ENCODE measurements around the gene SPTLC2. TPM values are rescaled to one million over a fixed set of nuclear protein-coding genes. Genes with fewer than 3 reads are reported as not detected.

The SPTLC2 gene
- total RNA-seq, 3 donors from 2014 or later (not counting 1 experiment from before 2014, with no cell fraction given): 35.2 to 58.6 (median 50.4) TPM

DNA sequence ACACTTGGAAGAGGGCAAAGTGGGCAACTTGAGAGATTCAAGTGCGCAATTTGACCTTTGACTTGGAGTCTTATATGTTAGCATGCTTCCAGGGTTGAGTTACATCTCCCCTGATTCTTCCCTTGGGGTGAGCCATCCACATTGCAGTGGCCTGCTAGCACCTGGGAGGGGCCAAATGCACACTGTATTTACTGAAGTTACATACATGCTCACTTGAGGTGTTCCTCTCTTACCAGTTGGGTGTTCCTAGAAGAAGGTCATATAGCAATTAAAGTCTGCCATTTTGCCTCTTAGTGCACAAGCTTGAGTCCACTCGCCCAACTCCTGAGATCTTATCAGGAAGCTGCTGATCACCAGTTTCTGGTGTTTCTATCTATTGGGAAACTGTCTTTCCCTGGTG is 13.7 kb upstream of the SPTLC2 start:
- no peak for DNase-seq
- no peaks in the 10 kb centered on the region for H3K9me3 ChIP-seq (ENCODE audit: control insufficient read depth, insufficient read depth, low read length)
- H3K4me3 ChIP-seq (ENCODE audit: low read length): no peak overlapping the region
- intact Hi-C loops (cut with micrococcal nuclease): no loop called here
- TF ChIP-seq CTCF (IDR thresholded peaks at IDR 0.05): no peak
- H3K4me1 Mint-ChIP-seq: no peaks in the 10 kb centered on the region
- H3K9me3 Mint-ChIP-seq: no peaks in the 10 kb centered on the region
- no peaks in the 10 kb centered on the region for H3K4me1 ChIP-seq (ENCODE audit: control insufficient read depth, insufficient read depth, low read length)
- 62% methylated on average over 2 of the region's 2 CpGs for WGBS (ENCODE audit: insufficient coverage)
- peaks cover 0 to 11% of the 10 kb centered on the region in 2 donors for H3K27me3 Mint-ChIP-seq (ENCODE audit: low read depth in 2 of 2)
- no peak overlapping the region for H3K27ac Mint-ChIP-seq
- no peak overlapping the region for H3K4me3 Mint-ChIP-seq
- no peaks in the 10 kb centered on the region for H3K36me3 ChIP-seq (ENCODE audit: control insufficient read depth, insufficient read depth, low read length)
- H3K36me3 Mint-ChIP-seq: no peaks in the 10 kb centered on the region
- H3K27ac ChIP-seq (ENCODE audit: low read length): no peak overlapping the region
- no peak for ATAC-seq
- H3K27me3 ChIP-seq (ENCODE audit: control insufficient read depth, insufficient read depth, low read length): no peaks in the 10 kb centered on the region

GRCh38 chr14:77625360-77625759 is 8.9 kb upstream of the SPTLC2 start:
- H3K9me3 Mint-ChIP-seq: no peaks in the 10 kb centered on the region
- H3K27ac Mint-ChIP-seq: no peak overlapping the region
- ATAC-seq (no peak), DNase-seq (no peak)
- no peak overlapping the region for H3K4me3 ChIP-seq (ENCODE audit: low read length)
- no peaks in the 10 kb centered on the region for H3K36me3 ChIP-seq (ENCODE audit: control insufficient read depth, insufficient read depth, low read length)
- no peaks in the 10 kb centered on the region for H3K4me1 Mint-ChIP-seq
- no peak for TF ChIP-seq CTCF (IDR thresholded peaks at IDR 0.05)
- no peak overlapping the region for H3K27ac ChIP-seq (ENCODE audit: low read length)
- no peaks in the 10 kb centered on the region for H3K36me3 Mint-ChIP-seq
- WGBS (ENCODE audit: insufficient coverage): 78% methylated on average over 1 of the region's 3 CpGs
- H3K9me3 ChIP-seq (ENCODE audit: control insufficient read depth, insufficient read depth, low read length): no peaks in the 10 kb centered on the region
- no peaks in the 10 kb centered on the region for H3K27me3 ChIP-seq (ENCODE audit: control insufficient read depth, insufficient read depth, low read length)
- no peak overlapping the region for H3K4me3 Mint-ChIP-seq
- intact Hi-C loops (cut with micrococcal nuclease): no loop called here
- H3K27me3 Mint-ChIP-seq (ENCODE audit: low read depth in 2 of 2): peaks cover 0 to 11% of the 10 kb centered on the region in 2 donors
- H3K4me1 ChIP-seq (ENCODE audit: control insufficient read depth, insufficient read depth, low read length): peaks cover 4% of the 10 kb centered on the region

DNA sequence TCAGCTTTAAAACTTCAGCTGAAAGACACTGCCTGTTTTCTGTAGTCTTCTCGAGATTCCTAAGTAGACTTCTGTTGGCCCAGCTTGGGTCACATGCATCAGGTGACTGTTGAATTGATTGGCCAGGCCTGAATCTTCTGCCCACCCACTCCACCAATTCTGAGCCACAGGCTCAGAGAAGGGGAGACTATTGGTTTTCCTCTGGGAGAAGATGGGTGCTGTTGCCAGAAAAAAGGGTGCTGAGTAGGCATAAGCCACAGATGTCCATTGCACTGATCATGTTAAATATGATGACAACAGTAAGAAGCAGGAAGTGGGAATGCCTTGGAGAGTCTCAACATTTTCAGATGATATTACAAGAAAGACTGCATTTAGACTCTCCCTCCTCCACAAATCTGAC is 6.8 kb upstream of the SPTLC2 start:
- Mint-ChIP-seq H3K4me3 (no peak overlapping the region), H3K4me1 (no peaks in the 10 kb centered on the region), H3K27ac (no peak overlapping the region), H3K27me3 (ENCODE audit: low read depth in 2 of 2) (peaks cover 0 to 2% of the 10 kb centered on the region in 2 donors), H3K36me3 (no peaks in the 10 kb centered on the region), H3K9me3 (no peaks in the 10 kb centered on the region)
- no peaks in the 10 kb centered on the region for H3K27me3 ChIP-seq (ENCODE audit: control insufficient read depth, insufficient read depth, low read length)
- H3K9me3 ChIP-seq (ENCODE audit: control insufficient read depth, insufficient read depth, low read length): no peaks in the 10 kb centered on the region
- DNase-seq (no peak), ATAC-seq (no peak)
- no peak for TF ChIP-seq CTCF (IDR thresholded peaks at IDR 0.05)
- 83% methylated on average over 1 of the region's 1 CpG for WGBS (ENCODE audit: insufficient coverage)
- H3K4me1 ChIP-seq (ENCODE audit: control insufficient read depth, insufficient read depth, low read length): peaks cover 4% of the 10 kb centered on the region
- H3K27ac ChIP-seq (ENCODE audit: low read length): no peak overlapping the region
- no peaks in the 10 kb centered on the region for H3K36me3 ChIP-seq (ENCODE audit: control insufficient read depth, insufficient read depth, low read length)
- intact Hi-C loops (cut with micrococcal nuclease): no loop called here
- H3K4me3 ChIP-seq (ENCODE audit: low read length): no peak overlapping the region

GRCh38 chr14:77622366-77622961 is 6.0 kb upstream of the SPTLC2 start:
- Mint-ChIP-seq H3K27me3 (ENCODE audit: low read depth in 2 of 2) (no peaks in the 10 kb centered on the region), H3K4me1 (no peaks in the 10 kb centered on the region), H3K4me3 (no peak overlapping the region), H3K9me3 (no peaks in the 10 kb centered on the region), H3K36me3 (no peaks in the 10 kb centered on the region), H3K27ac (no peak overlapping the region)
- H3K27me3 ChIP-seq (ENCODE audit: control insufficient read depth, insufficient read depth, low read length): no peaks in the 10 kb centered on the region
- H3K9me3 ChIP-seq (ENCODE audit: control insufficient read depth, insufficient read depth, low read length): no peaks in the 10 kb centered on the region
- no peak for TF ChIP-seq CTCF (IDR thresholded peaks at IDR 0.05)
- intact Hi-C loops (cut with micrococcal nuclease): no loop called here
- no peak for DNase-seq
- no peak overlapping the region for H3K27ac ChIP-seq (ENCODE audit: low read length)
- H3K36me3 ChIP-seq (ENCODE audit: control insufficient read depth, insufficient read depth, low read length): no peaks in the 10 kb centered on the region
- WGBS (ENCODE audit: insufficient coverage): 0% methylated on average over 1 of the region's 1 CpG
- H3K4me3 ChIP-seq (ENCODE audit: low read length): no peak overlapping the region
- peaks cover 4% of the 10 kb centered on the region for H3K4me1 ChIP-seq (ENCODE audit: control insufficient read depth, insufficient read depth, low read length)
- no peak for ATAC-seq
